Nephron (organoid): Measurements from ENCODE around the gene FOXN3.

Experiments
- H3K27ac Mint-ChIP-seq, 3 experiments: 2 replicates each; pipeline ENCODE4 v1.8.0; 2020; ENCODE audit warnings: mixed read lengths in 3 of 3, mild to moderate bottlenecking in 2 of 3, moderate library complexity in 1 of 3
- H3K27me3 Mint-ChIP-seq: 2 replicates; pipeline ENCODE4 v1.8.0; 2021; ENCODE audit warnings: low read depth, mild to moderate bottlenecking, moderate library complexity, mixed read lengths
- H3K36me3 Mint-ChIP-seq: 2 replicates; pipeline ENCODE4 v1.8.0; 2020; ENCODE audit warnings: low read depth, mixed read lengths
- H3K4me1 Mint-ChIP-seq: 2 replicates; pipeline ENCODE4 v1.8.0; 2020; ENCODE audit warnings: mixed read lengths
- H3K4me3 Mint-ChIP-seq, 3 experiments: 2 replicates each; pipeline ENCODE4 v1.8.0; 2020; ENCODE audit warnings: mild to moderate bottlenecking in 3 of 3, mixed read lengths in 3 of 3, moderate library complexity in 2 of 3
- H3K9me3 Mint-ChIP-seq: 2 replicates; pipeline ENCODE4 v1.8.0; 2020; ENCODE audit warnings: mixed read lengths
- TF ChIP-seq, protein P1 (sequence below), 3 experiments: fragments of 200-600 bp; sonication (generic); IDR thresholded peaks; one replicate each; pipeline ENCODE4 v1.5.0; 2021; ENCODE audit warnings: antibody characterized with exemption in 3 of 3; ENCODE audit not compliant: unreplicated experiment in 3 of 3

Gene FOXN3

GRCh38 chr14:89384636-89385035, 32.4 kb downstream of the FOXN3 start:
- Mint-ChIP-seq H3K9me3 (peaks cover 13% of the 10 kb centered on the region), H3K27me3 (no peaks in the 10 kb centered on the region), H3K36me3 (peaks cover 22% of the 10 kb centered on the region), H3K27ac (no peak overlapping the region), H3K4me1 (peaks cover 36% of the 10 kb centered on the region), H3K4me3 (no peak overlapping the region)
- TF ChIP-seq, protein P1, sequence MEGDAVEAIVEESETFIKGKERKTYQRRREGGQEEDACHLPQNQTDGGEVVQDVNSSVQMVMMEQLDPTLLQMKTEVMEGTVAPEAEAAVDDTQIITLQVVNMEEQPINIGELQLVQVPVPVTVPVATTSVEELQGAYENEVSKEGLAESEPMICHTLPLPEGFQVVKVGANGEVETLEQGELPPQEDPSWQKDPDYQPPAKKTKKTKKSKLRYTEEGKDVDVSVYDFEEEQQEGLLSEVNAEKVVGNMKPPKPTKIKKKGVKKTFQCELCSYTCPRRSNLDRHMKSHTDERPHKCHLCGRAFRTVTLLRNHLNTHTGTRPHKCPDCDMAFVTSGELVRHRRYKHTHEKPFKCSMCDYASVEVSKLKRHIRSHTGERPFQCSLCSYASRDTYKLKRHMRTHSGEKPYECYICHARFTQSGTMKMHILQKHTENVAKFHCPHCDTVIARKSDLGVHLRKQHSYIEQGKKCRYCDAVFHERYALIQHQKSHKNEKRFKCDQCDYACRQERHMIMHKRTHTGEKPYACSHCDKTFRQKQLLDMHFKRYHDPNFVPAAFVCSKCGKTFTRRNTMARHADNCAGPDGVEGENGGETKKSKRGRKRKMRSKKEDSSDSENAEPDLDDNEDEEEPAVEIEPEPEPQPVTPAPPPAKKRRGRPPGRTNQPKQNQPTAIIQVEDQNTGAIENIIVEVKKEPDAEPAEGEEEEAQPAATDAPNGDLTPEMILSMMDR (IDR thresholded peaks at IDR 0.05; ENCODE audit: unreplicated experiment in 3 of 3) = no peak

GRCh38 chr14:89384023-89384422, 33.0 kb downstream of the FOXN3 start:
- peaks cover 36% of the 10 kb centered on the region for H3K4me1 Mint-ChIP-seq
- no peak overlapping the region for H3K4me3 Mint-ChIP-seq
- H3K27ac Mint-ChIP-seq = no peak overlapping the region
- TF ChIP-seq, protein P1 (IDR thresholded peaks at IDR 0.05; ENCODE audit: unreplicated experiment in 3 of 3) = no peak
- peaks cover 25% of the 10 kb centered on the region for H3K36me3 Mint-ChIP-seq
- H3K9me3 Mint-ChIP-seq = peaks cover 15% of the 10 kb centered on the region
- no peaks in the 10 kb centered on the region for H3K27me3 Mint-ChIP-seq

- Mint-ChIP-seq H3K4me1 (peaks cover 36% of the 10 kb centered on the region), H3K4me3 (no peak overlapping the region), H3K27ac (no peak overlapping the region), H3K9me3 (peaks cover 19% of the 10 kb centered on the region), H3K36me3 (peaks cover 31% of the 10 kb centered on the region), H3K27me3 (no peaks in the 10 kb centered on the region)
- TF ChIP-seq, protein P1 (IDR thresholded peaks at IDR 0.05; ENCODE audit: unreplicated experiment in 3 of 3) = no peak
Measured at GRCh38 chr14:89382901-89383845, 33.9 kb downstream of the FOXN3 start.

GRCh38 chr14:89382487-89382886, 34.5 kb downstream of the FOXN3 start:
- Mint-ChIP-seq H3K9me3 (peaks cover 21% of the 10 kb centered on the region), H3K36me3 (peaks cover 38% of the 10 kb centered on the region), H3K4me1 (peaks cover 33% of the 10 kb centered on the region), H3K4me3 (no peak overlapping the region), H3K27ac (no peak overlapping the region), H3K27me3 (no peaks in the 10 kb centered on the region)
- TF ChIP-seq, protein P1 (IDR thresholded peaks at IDR 0.05; ENCODE audit: unreplicated experiment in 3 of 3) = no peak

GRCh38 chr14:89379891-89380820, 36.9 kb downstream of the FOXN3 start:
- Mint-ChIP-seq H3K27me3 (no peaks in the 10 kb centered on the region), H3K4me1 (peaks cover 20% of the 10 kb centered on the region), H3K9me3 (peaks cover 21% of the 10 kb centered on the region), H3K27ac (no peak overlapping the region), H3K36me3 (peaks cover 38% of the 10 kb centered on the region), H3K4me3 (no peak overlapping the region)
- TF ChIP-seq, protein P1 (IDR thresholded peaks at IDR 0.05; ENCODE audit: unreplicated experiment in 3 of 3) = no peak
